Camera-type eye (tissue), 1 donor: ENCODE measurements around the gene RRAGB. TPM values are rescaled to one million over a fixed set of nuclear protein-coding genes. Genes with fewer than 3 reads are reported as not detected.

Source experiments
- total RNA-seq: library from RNA; depleted of rRNA; stranded (reverse); fragments of >200 nt; gene quantifications from one replicate; pipeline ENCODE4 v1.2.3, GENCODE V29; 2014

RRAGB gene
- 34.3 TPM for total RNA-seq

GRCh38 chrX:55717521-55718497 lies at the start of gene RRAGB:
Gene RRAGB (plus strand): TSS chrX:55717749. CDS start chrX:55718328, 579 bp downstream.

Other genes with a start within 250 kb of the RRAGB start
- 9.1 TPM for gene USP51, start 227.9 kb upstream of the RRAGB start, total RNA-seq
- gene FOXR2, start 94.3 kb upstream of the RRAGB start, total RNA-seq = not detected